ENCODE results near the gene SCARB1. TPM values are rescaled to one million over a fixed set of nuclear protein-coding genes. Genes with fewer than 3 reads are reported as not detected.

Gene SCARB1
- total RNA-seq, 1 donor from 2014 or later = 81.1 TPM

GRCh38 chr12:124768452-124769162 lies 95.1 kb downstream of the SCARB1 start:
- peaks cover 24 to 29% of the 10 kb centered on the region in 2 donors for H3K4me1 ChIP-seq
- no peaks in the 10 kb centered on the region for H3K36me3 ChIP-seq
- H3K9me3 ChIP-seq = no peaks in the 10 kb centered on the region
- intact Hi-C loops (cut with DNase I) = loop anchor here (5.0 kb wide), 3 partner anchors 251 to 716 kb away; no protein-coding TSS in a partner anchor
- H3K4me3 ChIP-seq = no peak overlapping the region
- no peak for TF ChIP-seq CTCF (IDR thresholded peaks at IDR 0.05)
- DNase-seq (ENCODE audit: low spot score in 2 of 2) = no peak
- H3K27me3 ChIP-seq = no peaks in the 10 kb centered on the region
- H3K27ac ChIP-seq = no peak overlapping the region

GRCh38 chr12:124767066-124767821 lies 96.4 kb downstream of the SCARB1 start:
- peak; percentile 97 to 100 (median 99) for TF ChIP-seq CTCF (IDR thresholded peaks at IDR 0.05)
- intact Hi-C loops (cut with DNase I) = loop anchor here (1.0 to 5.0 kb wide), 7 partner anchors 146 to 715 kb away; no protein-coding TSS in a partner anchor
- Histone ChIP-seq H3K9me3 (no peaks in the 10 kb centered on the region), H3K36me3 (no peaks in the 10 kb centered on the region), H3K4me3 (no peak overlapping the region), H3K27me3 (no peaks in the 10 kb centered on the region), H3K27ac (peak overlapping the region in 1 of 2 donors; percentile 79), H3K4me1 (peaks cover 24 to 37% of the 10 kb centered on the region in 2 donors)
- peak in 1 of 2 donors; percentile 89 for DNase-seq (ENCODE audit: low spot score in 2 of 2)

- no peak for DNase-seq (ENCODE audit: low spot score in 2 of 2)
- intact Hi-C loops (cut with DNase I) = loop anchor here (1.0 to 5.0 kb wide), 7 partner anchors 146 to 714 kb away; no protein-coding TSS in a partner anchor
- Histone ChIP-seq H3K36me3 (no peaks in the 10 kb centered on the region), H3K9me3 (no peaks in the 10 kb centered on the region), H3K27ac (peak overlapping the region; percentile 72 to 79), H3K4me1 (peaks cover 24 to 40% of the 10 kb centered on the region in 2 donors), H3K27me3 (no peaks in the 10 kb centered on the region), H3K4me3 (no peak overlapping the region)
- TF ChIP-seq CTCF (IDR thresholded peaks at IDR 0.05) = no peak
These were observed 97.0 kb downstream of the SCARB1 start for GRCh38 chr12:124766727-124767065.

- Histone ChIP-seq H3K9me3 (no peaks in the 10 kb centered on the region), H3K4me1 (peaks cover 24 to 38% of the 10 kb centered on the region in 2 donors), H3K36me3 (no peaks in the 10 kb centered on the region), H3K27me3 (no peaks in the 10 kb centered on the region), H3K4me3 (no peak overlapping the region), H3K27ac (peak overlapping the region; percentile 72 to 79)
- no peak for TF ChIP-seq CTCF (IDR thresholded peaks at IDR 0.05)
- no peak for DNase-seq (ENCODE audit: low spot score in 2 of 2)
- intact Hi-C loops (cut with DNase I) = loop anchor here (2.0 to 5.0 kb wide), 7 partner anchors 21 to 714 kb away; no protein-coding TSS in a partner anchor
These were observed 97.8 kb downstream of the SCARB1 start for GRCh38 chr12:124765581-124766489.
